HG03457 (cell line): ENCODE results near the gene OR6V1.
"Not testable (repeated sequence)": the region's sequence is repeated elsewhere in the genome, so short reads cannot be mapped to it uniquely, and the experiment has no call there.

ENCODE experiments used
- ATAC-seq: cut with Tn5 transposase; IDR thresholded peaks from one replicate; pipeline ENCODE4 v1.9.1; 2021; ENCODE audit warnings: moderate number of reproducible peaks; ENCODE audit not compliant: unreplicated experiment

OR6V1 gene

GRCh38 chr7:143042159-143042789 lies 9.9 kb upstream of the OR6V1 start:
- ATAC-seq: no peak

GRCh38 chr7:143042790-143043271 lies 9.3 kb upstream of the OR6V1 start:
- no peak for ATAC-seq

GRCh38 chr7:143043391-143043790 lies 8.8 kb upstream of the OR6V1 start:
- ATAC-seq: no peak

GRCh38 chr7:143046426-143046851 lies 5.7 kb upstream of the OR6V1 start:
- no peak for ATAC-seq

- no peak for ATAC-seq
Measured at GRCh38 chr7:143047326-143047725, 4.8 kb upstream of the OR6V1 start.

- no peak for ATAC-seq
Measured at GRCh38 chr7:143048827-143049226, 3.3 kb upstream of the OR6V1 start.

- ATAC-seq: no peak
Measured at GRCh38 chr7:143049362-143049761, 2.8 kb upstream of the OR6V1 start.

GRCh38 chr7:143050931-143051330 lies 1.2 kb upstream of the OR6V1 start:
- ATAC-seq: no peak

GRCh38 chr7:143054621-143055020 lies 2.5 kb downstream of the OR6V1 start:
- ATAC-seq: no peak

GRCh38 chr7:143055754-143056153 lies 3.6 kb downstream of the OR6V1 start:
- ATAC-seq: no peak

GRCh38 chr7:143063741-143064140 lies 11.6 kb downstream of the OR6V1 start:
- no peak for ATAC-seq

- ATAC-seq: no peak
Measured at GRCh38 chr7:143068446-143068845, 16.3 kb downstream of the OR6V1 start.

GRCh38 chr7:143069912-143070500 lies 17.9 kb downstream of the OR6V1 start:
- no peak for ATAC-seq

GRCh38 chr7:143073556-143073955 lies 21.4 kb downstream of the OR6V1 start:
- no peak for ATAC-seq

GRCh38 chr7:143074141-143074540 lies 22.0 kb downstream of the OR6V1 start:
- no peak for ATAC-seq

- ATAC-seq: no peak
Measured at GRCh38 chr7:143085109-143085508, 33.0 kb downstream of the OR6V1 start.

GRCh38 chr7:143085610-143086009 lies 33.5 kb downstream of the OR6V1 start:
- ATAC-seq: not testable (repeated sequence)

- not testable (repeated sequence) for ATAC-seq
Measured at GRCh38 chr7:143088549-143089231, 36.5 kb downstream of the OR6V1 start.

GRCh38 chr7:143096146-143096545 lies 44.0 kb downstream of the OR6V1 start:
- no peak for ATAC-seq

- not testable (repeated sequence) for ATAC-seq
Measured at GRCh38 chr7:143099579-143099978, 47.4 kb downstream of the OR6V1 start.
